Mesothelial cell of epicardium (in vitro differentiated cells): ENCODE data around the gene SUSD5. TPM values are rescaled to one million over a fixed set of nuclear protein-coding genes. Genes with fewer than 3 reads are reported as not detected.
"Not testable (repeated sequence)": the region's sequence is repeated elsewhere in the genome, so short reads cannot be mapped to it uniquely, and the experiment has no call there.

Experiments used
- DNase-seq, 2 experiments: peaks; one replicate each; pipeline ENCODE4 v3.0.0; 2021; ENCODE audit warnings: low spot score in 2 of 2; ENCODE audit not compliant: unreplicated experiment in 2 of 2
- H3K27ac Mint-ChIP-seq: 2 replicates; pipeline ENCODE4 v1.8.0; 2021; ENCODE audit warnings: mixed read lengths
- H3K27me3 Mint-ChIP-seq: 2 replicates; pipeline ENCODE4 v1.8.0; 2021; ENCODE audit warnings: low read depth, mixed read lengths
- H3K36me3 Mint-ChIP-seq: 2 replicates; pipeline ENCODE4 v1.8.0; 2021; ENCODE audit warnings: mixed read lengths
- H3K4me1 Mint-ChIP-seq: 2 replicates; pipeline ENCODE4 v1.8.0; 2021; ENCODE audit warnings: mixed read lengths
- H3K4me3 Mint-ChIP-seq: 2 replicates; pipeline ENCODE4 v1.8.0; 2021; ENCODE audit warnings: mild to moderate bottlenecking, moderate library complexity, mixed read lengths
- H3K9me3 Mint-ChIP-seq: 2 replicates; pipeline ENCODE4 v1.8.0; 2021; ENCODE audit warnings: mixed read lengths
- CTCF ChIP-seq: fragments of 200-600 bp; sonication (generic); IDR thresholded peaks from one replicate; pipeline ENCODE4 v1.5.0; 2021; ENCODE audit warnings: antibody characterized with exemption; ENCODE audit not compliant: unreplicated experiment
- total RNA-seq: library from RNA; stranded (reverse); gene quantifications from 3 replicates; pipeline ENCODE4 v1.2.1, GENCODE V29; 2021

The SUSD5 gene
- total RNA-seq, 1 donor from 2014 or later = 1.3 TPM

GRCh38 chr3:33141006-33141405 is 77.6 kb downstream of the SUSD5 start:
- Mint-ChIP-seq H3K4me1 (no peaks in the 10 kb centered on the region), H3K27me3 (no peaks in the 10 kb centered on the region), H3K27ac (no peak overlapping the region), H3K9me3 (no peaks in the 10 kb centered on the region), H3K36me3 (peaks cover 42% of the 10 kb centered on the region), H3K4me3 (no peak overlapping the region)
- DNase-seq = no peak
- TF ChIP-seq CTCF = no peak

GRCh38 chr3:33139996-33140395 is 78.6 kb downstream of the SUSD5 start:
- no peak for TF ChIP-seq CTCF
- peaks cover 45% of the 10 kb centered on the region for H3K36me3 Mint-ChIP-seq
- no peaks in the 10 kb centered on the region for H3K9me3 Mint-ChIP-seq
- no peak for DNase-seq
- H3K27ac Mint-ChIP-seq = no peak overlapping the region
- no peaks in the 10 kb centered on the region for H3K27me3 Mint-ChIP-seq
- no peak overlapping the region for H3K4me3 Mint-ChIP-seq
- no peaks in the 10 kb centered on the region for H3K4me1 Mint-ChIP-seq

GRCh38 chr3:33139006-33139623 is 79.5 kb downstream of the SUSD5 start:
- DNase-seq = not testable (repeated sequence)
- H3K36me3 Mint-ChIP-seq = peaks cover 47% of the 10 kb centered on the region

GRCh38 chr3:33137691-33138090 is 80.9 kb downstream of the SUSD5 start:
- H3K4me3 Mint-ChIP-seq = no peak overlapping the region
- no peak for TF ChIP-seq CTCF
- no peaks in the 10 kb centered on the region for H3K9me3 Mint-ChIP-seq
- no peak overlapping the region for H3K27ac Mint-ChIP-seq
- no peaks in the 10 kb centered on the region for H3K27me3 Mint-ChIP-seq
- no peaks in the 10 kb centered on the region for H3K4me1 Mint-ChIP-seq
- no peak for DNase-seq
- peaks cover 43% of the 10 kb centered on the region for H3K36me3 Mint-ChIP-seq

More at GRCh38 chr3:33139006-33139623, 79.5 kb downstream of the SUSD5 start:
- not testable (repeated sequence) for H3K27me3 Mint-ChIP-seq, H3K9me3 Mint-ChIP-seq, H3K4me3 Mint-ChIP-seq, H3K27ac Mint-ChIP-seq, H3K4me1 Mint-ChIP-seq

GRCh38 chr3:33134026-33134625 is 84.5 kb downstream of the SUSD5 start:
- DNase-seq = no peak
- no peaks in the 10 kb centered on the region for H3K9me3 Mint-ChIP-seq
- H3K4me3 Mint-ChIP-seq = no peak overlapping the region
- no peak for TF ChIP-seq CTCF
- H3K27me3 Mint-ChIP-seq = no peaks in the 10 kb centered on the region
- no peaks in the 10 kb centered on the region for H3K4me1 Mint-ChIP-seq
- H3K36me3 Mint-ChIP-seq = peaks cover 27% of the 10 kb centered on the region
- no peak overlapping the region for H3K27ac Mint-ChIP-seq

- H3K4me1 Mint-ChIP-seq = peaks cover 1% of the 10 kb centered on the region
- no peak for DNase-seq
- no peak overlapping the region for H3K4me3 Mint-ChIP-seq
- H3K27ac Mint-ChIP-seq = no peak overlapping the region
- H3K27me3 Mint-ChIP-seq = no peaks in the 10 kb centered on the region
- H3K36me3 Mint-ChIP-seq = peaks cover 19% of the 10 kb centered on the region
- H3K9me3 Mint-ChIP-seq = no peaks in the 10 kb centered on the region
- TF ChIP-seq CTCF = no peak
Measured at GRCh38 chr3:33132019-33132360, 86.6 kb downstream of the SUSD5 start.
